ENCODE measurements around the gene TMCO4. TPM values are rescaled to one million over a fixed set of nuclear protein-coding genes. Genes with fewer than 3 reads are reported as not detected.

The TMCO4 gene
- total and polyA plus RNA-seq, 8 donors, result 12.6 to 25.1 (median 17.3) TPM

- Histone ChIP-seq H3K9me3 (no peaks in the 10 kb centered on the region), H3K27me3 (no peaks in the 10 kb centered on the region), H3K27ac (no peak overlapping the region), H3K4me1 (no peaks in the 10 kb centered on the region), H3K36me3 (peaks cover 0 to 7% (median 0%) of the 10 kb centered on the region in 3 donors), H3K4me3 (no peak overlapping the region)
- TF ChIP-seq CTCF (IDR thresholded peaks at IDR 0.05), result no peak
- ATAC-seq (no peak), DNase-seq (no peak), FAIRE-seq (no peak)
- WGBS, 2 donors, result 97 to 98% methylated on average over 4 of the region's 4 CpGs
- intact Hi-C loops (cut with DNase I), result no loop called here
These were observed 79.5 kb downstream of the TMCO4 start for GRCh38 chr1:19720174-19720573.

GRCh38 chr1:19717467-19717866 is 82.2 kb downstream of the TMCO4 start:
- H3K4me3 ChIP-seq, result no peak overlapping the region
- intact Hi-C loops (cut with DNase I), result no loop called here
- no peak for TF ChIP-seq CTCF (IDR thresholded peaks at IDR 0.05)
- no peaks in the 10 kb centered on the region for H3K36me3 ChIP-seq
- H3K9me3 ChIP-seq, result no peaks in the 10 kb centered on the region
- 87 to 96% methylated on average over 6 of the region's 6 CpGs for WGBS, 2 donors
- no peaks in the 10 kb centered on the region for H3K4me1 ChIP-seq
- DNase-seq, result no peak
- FAIRE-seq, result no peak
- no peak for ATAC-seq
- H3K27ac ChIP-seq, result no peak overlapping the region
- no peaks in the 10 kb centered on the region for H3K27me3 ChIP-seq

GRCh38 chr1:19715334-19716203 is 84.1 kb downstream of the TMCO4 start:
- H3K9me3 ChIP-seq, result no peaks in the 10 kb centered on the region
- H3K36me3 ChIP-seq, result no peaks in the 10 kb centered on the region
- no peak overlapping the region for H3K4me3 ChIP-seq
- H3K27me3 ChIP-seq, result no peaks in the 10 kb centered on the region
- FAIRE-seq (no peak), DNase-seq (peak; percentile 84 to 95 (median 92)), ATAC-seq (peak; percentile 94 to 100 (median 99))
- 36 to 37% methylated on average over 12 of the region's 12 CpGs for WGBS, 2 donors
- H3K4me1 ChIP-seq, result no peaks in the 10 kb centered on the region
- intact Hi-C loops (cut with DNase I), result no loop called here
- peak; percentile 76 to 84 (median 80) for TF ChIP-seq CTCF (IDR thresholded peaks at IDR 0.05)
- H3K27ac ChIP-seq, result no peak overlapping the region

GRCh38 chr1:19712928-19713327 is 86.8 kb downstream of the TMCO4 start:
- no peak for FAIRE-seq
- WGBS, 2 donors, result 77 to 81% methylated on average over 4 of the region's 4 CpGs

More at GRCh38 chr1:19712928-19713327, 86.8 kb downstream of the TMCO4 start:
- H3K27ac ChIP-seq, result no peak overlapping the region
- intact Hi-C loops (cut with DNase I), result no loop called here
- DNase-seq (no peak), ATAC-seq (no peak)
- H3K4me1 ChIP-seq, result no peaks in the 10 kb centered on the region
- H3K36me3 ChIP-seq, result no peaks in the 10 kb centered on the region
- H3K27me3 ChIP-seq, result no peaks in the 10 kb centered on the region
- no peak overlapping the region for H3K4me3 ChIP-seq
- no peaks in the 10 kb centered on the region for H3K9me3 ChIP-seq
- TF ChIP-seq CTCF (IDR thresholded peaks at IDR 0.05), result no peak
